Measurements from ENCODE around the gene MUC5B. TPM values are rescaled to one million over a fixed set of nuclear protein-coding genes. Genes with fewer than 3 reads are reported as not detected.

The MUC5B gene
- total and polyA plus RNA-seq, 2 donors from 2014 or later = 0.38 TPM; not detected in 1

GRCh38 chr11:1254733-1255132, 31.9 kb downstream of the MUC5B start:
- H3K9me3 ChIP-seq (ENCODE audit: control insufficient read depth in 2 of 3, insufficient read depth in 1 of 3, low read length in 3 of 3) = no peaks in the 10 kb centered on the region
- intact Hi-C loops (cut with DNase I) = no loop called here
- FAIRE-seq (no peak), DNase-seq (no peak)
- TF ChIP-seq CTCF (IDR thresholded peaks at IDR 0.05; ENCODE audit: borderline replicate concordance, extremely low read depth, insufficient read depth) = no peak
- no peak overlapping the region for H3K4me3 ChIP-seq (ENCODE audit: low read length in 3 of 3)
- H3K27ac ChIP-seq (ENCODE audit: low read depth in 2 of 2, low read length in 2 of 2) = no peak overlapping the region
- no peaks in the 10 kb centered on the region for H3K27me3 ChIP-seq (ENCODE audit: control insufficient read depth, insufficient read depth, low read length)
- no peaks in the 10 kb centered on the region for H3K36me3 ChIP-seq (ENCODE audit: control insufficient read depth in 2 of 3, insufficient read depth in 3 of 3, low read length in 3 of 3)
- H3K4me1 ChIP-seq (ENCODE audit: control insufficient read depth in 2 of 3, insufficient read depth in 2 of 3, low read depth in 1 of 3, low read length in 3 of 3) = no peaks in the 10 kb centered on the region
- H3K9ac ChIP-seq (ENCODE audit: low read length in 3 of 3) = no peak overlapping the region

DNA sequence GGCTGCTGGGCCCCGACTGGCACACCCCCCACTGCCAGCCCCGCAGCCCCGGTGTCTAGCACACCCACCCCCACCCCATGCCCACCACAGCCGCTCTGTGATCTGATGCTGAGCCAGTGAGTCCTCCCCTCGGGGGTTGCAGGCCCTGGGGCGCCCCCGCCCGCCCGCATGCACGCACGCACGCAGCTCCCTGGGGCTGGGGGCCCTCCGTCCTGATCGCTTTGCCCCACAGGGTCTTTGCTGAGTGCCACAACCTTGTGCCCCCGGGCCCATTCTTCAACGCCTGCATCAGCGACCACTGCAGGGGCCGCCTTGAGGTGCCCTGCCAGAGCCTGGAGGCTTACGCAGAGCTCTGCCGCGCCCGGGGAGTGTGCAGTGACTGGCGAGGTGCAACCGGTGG, 32.3 kb downstream of the MUC5B start:
- intact Hi-C loops (cut with DNase I) = no loop called here
- TF ChIP-seq CTCF (IDR thresholded peaks at IDR 0.05; ENCODE audit: borderline replicate concordance, extremely low read depth, insufficient read depth) = no peak
- H3K27ac ChIP-seq (ENCODE audit: low read depth in 2 of 2, low read length in 2 of 2) = no peak overlapping the region
- H3K4me3 ChIP-seq (ENCODE audit: low read length in 3 of 3) = no peak overlapping the region
- H3K9ac ChIP-seq (ENCODE audit: low read length in 3 of 3) = no peak overlapping the region
- H3K9me3 ChIP-seq (ENCODE audit: control insufficient read depth in 2 of 3, insufficient read depth in 1 of 3, low read length in 3 of 3) = no peaks in the 10 kb centered on the region
- H3K4me1 ChIP-seq (ENCODE audit: control insufficient read depth in 2 of 3, insufficient read depth in 2 of 3, low read depth in 1 of 3, low read length in 3 of 3) = no peaks in the 10 kb centered on the region
- no peak for FAIRE-seq
- no peaks in the 10 kb centered on the region for H3K27me3 ChIP-seq (ENCODE audit: control insufficient read depth, insufficient read depth, low read length)
- no peak for DNase-seq
- no peaks in the 10 kb centered on the region for H3K36me3 ChIP-seq (ENCODE audit: control insufficient read depth in 2 of 3, insufficient read depth in 3 of 3, low read length in 3 of 3)

DNA sequence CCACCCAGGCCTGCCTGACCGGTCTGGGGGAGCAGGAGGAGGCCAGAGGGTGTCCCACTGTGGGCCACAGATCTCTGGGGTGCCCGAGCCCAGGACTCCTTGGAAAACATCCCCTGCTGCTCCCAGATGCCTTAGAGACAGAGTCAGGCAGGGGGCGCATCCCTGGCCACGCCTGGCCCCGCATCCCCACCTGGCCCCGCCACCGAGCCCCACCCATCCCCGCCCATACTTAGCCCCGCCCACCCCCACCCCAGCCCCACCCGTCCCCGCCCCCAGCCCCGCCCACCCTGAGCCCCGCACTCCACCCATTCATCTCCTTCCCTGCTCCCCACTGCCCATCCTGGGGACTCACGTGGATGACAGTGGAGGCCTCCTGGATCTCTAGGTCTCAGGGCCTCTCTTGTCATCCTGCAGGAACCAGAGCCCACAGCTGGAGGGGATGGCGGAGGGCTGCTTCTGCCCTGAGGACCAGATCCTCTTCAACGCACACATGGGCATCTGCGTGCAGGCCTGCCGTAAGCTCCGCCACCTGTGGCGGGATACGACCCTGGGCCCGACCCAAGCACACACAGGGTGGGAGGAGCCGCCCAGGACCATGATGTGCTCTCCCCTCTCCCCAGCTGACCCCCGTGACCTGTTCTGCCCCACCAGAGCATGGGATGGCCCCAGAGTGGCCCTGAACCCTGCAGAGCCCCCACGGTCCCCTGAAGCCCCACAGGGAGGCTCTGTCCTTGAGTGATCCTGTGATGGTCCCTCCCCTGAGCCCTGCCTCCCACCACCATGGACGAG, 33.6 kb downstream of the MUC5B start:
- TF ChIP-seq CTCF (IDR thresholded peaks at IDR 0.05; ENCODE audit: borderline replicate concordance, extremely low read depth, insufficient read depth) = no peak
- no peak overlapping the region for H3K4me3 ChIP-seq (ENCODE audit: low read length in 3 of 3)
- intact Hi-C loops (cut with DNase I) = no loop called here
- no peaks in the 10 kb centered on the region for H3K36me3 ChIP-seq (ENCODE audit: control insufficient read depth in 2 of 3, insufficient read depth in 3 of 3, low read length in 3 of 3)
- FAIRE-seq = no peak
- no peaks in the 10 kb centered on the region for H3K27me3 ChIP-seq (ENCODE audit: control insufficient read depth, insufficient read depth, low read length)
- H3K27ac ChIP-seq (ENCODE audit: low read depth in 2 of 2, low read length in 2 of 2) = no peak overlapping the region
- no peaks in the 10 kb centered on the region for H3K4me1 ChIP-seq (ENCODE audit: control insufficient read depth in 2 of 3, insufficient read depth in 2 of 3, low read depth in 1 of 3, low read length in 3 of 3)
- H3K9ac ChIP-seq (ENCODE audit: low read length in 3 of 3) = no peak overlapping the region
- no peaks in the 10 kb centered on the region for H3K9me3 ChIP-seq (ENCODE audit: control insufficient read depth in 2 of 3, insufficient read depth in 1 of 3, low read length in 3 of 3)
- no peak for DNase-seq
